Endodermal cell (in vitro differentiated cells): ENCODE results near the gene VTI1A. TPM values are rescaled to one million over a fixed set of nuclear protein-coding genes. Genes with fewer than 3 reads are reported as not detected.

Experiments
- DNase-seq: peaks from one replicate; pipeline ENCODE4 v3.0.0-alpha.2; 2017
- H3K27ac ChIP-seq: 2 replicates; pipeline ENCODE4 v1.5.1; 2013; ENCODE audit warnings: mild to moderate bottlenecking, low read depth, low read length, moderate library complexity
- H3K27me3 ChIP-seq: 2 replicates; pipeline ENCODE4 v1.6.1; 2013; ENCODE audit warnings: mild to moderate bottlenecking, low read length, moderate library complexity; ENCODE audit not compliant: insufficient read depth, control insufficient read depth, poor library complexity, severe bottlenecking
- H3K36me3 ChIP-seq: 2 replicates; pipeline ENCODE4 v1.7.0; 2013; ENCODE audit warnings: mild to moderate bottlenecking, low read length, moderate library complexity; ENCODE audit not compliant: control insufficient read depth, insufficient read depth
- H3K4me1 ChIP-seq: one replicate; pipeline ENCODE4 v1.7.0; 2013; ENCODE audit warnings: low read length; ENCODE audit not compliant: control insufficient read depth, insufficient read depth
- H3K4me3 ChIP-seq: 2 replicates; pipeline ENCODE4 v1.5.1; 2013; ENCODE audit warnings: mild to moderate bottlenecking, low read length, moderate library complexity
- H3K9ac ChIP-seq: 2 replicates; pipeline ENCODE4 v1.6.1; 2013; ENCODE audit warnings: mild to moderate bottlenecking, low read length, moderate library complexity; ENCODE audit not compliant: poor library complexity, severe bottlenecking; ENCODE audit errors: extremely low read depth
- H3K9me3 ChIP-seq: 2 replicates; pipeline ENCODE4 v1.6.1; 2013; ENCODE audit warnings: mild to moderate bottlenecking, low read length, moderate library complexity; ENCODE audit not compliant: control insufficient read depth
- H3K27ac Mint-ChIP-seq: 2 replicates; pipeline ENCODE4 v1.8.0; 2020; ENCODE audit warnings: mixed read lengths
- H3K27me3 Mint-ChIP-seq: 2 replicates; pipeline ENCODE4 v1.8.0; 2021; ENCODE audit warnings: mild to moderate bottlenecking, mixed read lengths; ENCODE audit not compliant: insufficient read depth
- H3K36me3 Mint-ChIP-seq: 2 replicates; pipeline ENCODE4 v1.8.0; 2020; ENCODE audit warnings: low read depth, mixed read lengths
- H3K4me1 Mint-ChIP-seq: 2 replicates; pipeline ENCODE4 v1.8.0; 2020; ENCODE audit warnings: mixed read lengths
- H3K4me3 Mint-ChIP-seq: 2 replicates; pipeline ENCODE4 v1.8.0; 2020; ENCODE audit warnings: mild to moderate bottlenecking, moderate library complexity, mixed read lengths
- H3K9me3 Mint-ChIP-seq: 2 replicates; pipeline ENCODE4 v1.8.0; 2020; ENCODE audit warnings: mild to moderate bottlenecking, mixed read lengths
- CTCF ChIP-seq: fragments of 200-600 bp; sonication (generic); conservative IDR thresholded peaks from 2 replicates; pipeline ENCODE4 v1.5.0; 2021; ENCODE audit warnings: antibody characterized with exemption, mild to moderate bottlenecking
- WGBS, 2 experiments: methylation state at CpG; one replicate each; pipeline versions ENCODE4 v1.1.5 to v1.1.7; 2013; ENCODE audit warnings: missing lambda C conversion rate in 2 of 2, mixed read lengths in 1 of 2; ENCODE audit not compliant: insufficient coverage in 1 of 2, insufficient read length in 1 of 2; 5-methylcytosine and 5-hydroxymethylcytosine counted together
- total RNA-seq, 2 donors: library from RNA; stranded (reverse); fragmentation: NEBNext Ultra II Directional in 1 of 2; extraction: Animal tissue kit (Norgen Biotek cat#: 25700) in 1 of 2; gene quantifications; 2 replicates in 1 of 2; 3 replicates in 1 of 2; pipeline ENCODE4 v1.2.1, GENCODE V29; 2021

Gene VTI1A
- total RNA-seq, 2 donors from 2014 or later = 27.0 to 29.9 TPM

GRCh38 chr10:112671743-112672142, 224.7 kb downstream of the VTI1A start:
- H3K27ac ChIP-seq = no peak overlapping the region
- no peak for DNase-seq
- Mint-ChIP-seq H3K27me3 (no peaks in the 10 kb centered on the region), H3K27ac (no peak overlapping the region), H3K4me3 (no peak overlapping the region), H3K9me3 (no peaks in the 10 kb centered on the region), H3K36me3 (peaks cover 5% of the 10 kb centered on the region), H3K4me1 (peaks cover 14% of the 10 kb centered on the region)
- H3K4me3 ChIP-seq = no peak overlapping the region
- TF ChIP-seq CTCF = no peak
- H3K36me3 ChIP-seq = peaks cover 8% of the 10 kb centered on the region
- no peaks in the 10 kb centered on the region for H3K27me3 ChIP-seq
- H3K9me3 ChIP-seq = no peaks in the 10 kb centered on the region
- no peaks in the 10 kb centered on the region for H3K4me1 ChIP-seq
- WGBS, 2 experiments = 93% methylated on average over 4 of the region's 4 CpGs; no CpG with 5 or more reads in 1 of the 2 experiments
- no peak overlapping the region for H3K9ac ChIP-seq

- peaks cover 14% of the 10 kb centered on the region for H3K4me1 Mint-ChIP-seq
- H3K9ac ChIP-seq = no peak overlapping the region
- no peak for DNase-seq
- H3K4me3 ChIP-seq = no peak overlapping the region
- peaks cover 8% of the 10 kb centered on the region for H3K36me3 ChIP-seq
- TF ChIP-seq CTCF = no peak
- WGBS, 2 experiments = 82 to 90% methylated on average over 3 to 5 of the region's 5 CpGs
- no peaks in the 10 kb centered on the region for H3K9me3 ChIP-seq
- H3K27ac Mint-ChIP-seq = no peak overlapping the region
- H3K9me3 Mint-ChIP-seq = no peaks in the 10 kb centered on the region
- no peaks in the 10 kb centered on the region for H3K4me1 ChIP-seq
- peaks cover 5% of the 10 kb centered on the region for H3K36me3 Mint-ChIP-seq
- H3K27me3 ChIP-seq = no peaks in the 10 kb centered on the region
- H3K27ac ChIP-seq = no peak overlapping the region
- H3K4me3 Mint-ChIP-seq = no peak overlapping the region
- no peaks in the 10 kb centered on the region for H3K27me3 Mint-ChIP-seq
These were observed 225.7 kb downstream of the VTI1A start for GRCh38 chr10:112672706-112673105.

- H3K4me1 Mint-ChIP-seq = peaks cover 19% of the 10 kb centered on the region
- H3K27ac ChIP-seq = no peak overlapping the region
- H3K4me1 ChIP-seq = peaks cover 6% of the 10 kb centered on the region
- H3K4me3 Mint-ChIP-seq = no peak overlapping the region
- no peak overlapping the region for H3K4me3 ChIP-seq
- H3K36me3 Mint-ChIP-seq = no peaks in the 10 kb centered on the region
- DNase-seq = no peak
- no peaks in the 10 kb centered on the region for H3K36me3 ChIP-seq
- TF ChIP-seq CTCF = no peak
- 92 to 96% methylated on average over 3 to 10 of the region's 10 CpGs for WGBS, 2 experiments
- H3K27ac Mint-ChIP-seq = no peak overlapping the region
- no peaks in the 10 kb centered on the region for H3K9me3 Mint-ChIP-seq
- H3K27me3 Mint-ChIP-seq = no peaks in the 10 kb centered on the region
- H3K27me3 ChIP-seq = no peaks in the 10 kb centered on the region
- no peak overlapping the region for H3K9ac ChIP-seq
- H3K9me3 ChIP-seq = no peaks in the 10 kb centered on the region
These were observed 228.6 kb downstream of the VTI1A start for GRCh38 chr10:112675560-112676083.
